ENCODE results near the gene GNG12. TPM values are rescaled to one million over a fixed set of nuclear protein-coding genes. Genes with fewer than 3 reads are reported as not detected.
A peak's percentile ranks its signal among the peaks of the same experiment; 100 is the strongest.

GNG12 gene
- polyA plus RNA-seq, 3 donors, result 0.03 TPM; not detected in 2

DNA sequence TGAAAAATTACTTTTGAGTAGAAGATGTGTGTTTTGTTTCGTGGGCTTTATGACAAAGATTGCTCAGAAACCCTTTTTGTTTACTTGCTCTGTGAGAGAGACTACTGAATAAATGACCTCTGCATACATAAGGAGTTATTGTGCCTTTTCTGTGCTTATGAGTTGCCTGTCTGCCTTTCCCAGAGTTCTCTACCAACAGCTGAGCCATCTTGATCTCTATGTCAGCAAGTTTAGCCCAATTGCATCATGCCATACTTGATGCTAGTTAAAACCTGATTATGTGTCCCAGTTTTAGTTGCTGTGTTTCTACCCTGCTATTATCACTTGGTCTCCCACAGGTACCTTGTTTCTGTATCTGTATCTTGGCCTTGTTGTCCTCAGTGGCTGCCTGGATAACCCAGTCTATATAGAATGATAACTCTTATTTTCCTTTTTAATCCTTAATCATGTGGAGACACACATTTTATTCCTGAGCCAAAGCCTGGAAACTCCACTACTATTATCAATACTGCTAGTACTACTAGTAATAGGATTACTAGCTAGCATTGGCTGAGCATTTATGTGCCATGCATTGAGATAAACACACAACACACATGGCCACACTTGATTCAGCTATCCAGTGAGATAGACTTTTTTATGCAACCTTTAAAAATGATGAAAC lies 28.7 kb upstream of the GNG12 start:
- Histone ChIP-seq H4K20me1 (ENCODE audit: insufficient read depth, low read length) (no peaks in the 10 kb centered on the region), H3K9me3 (replicated peaks in 1 of 2; ENCODE audit: control insufficient read depth in 1 of 2, insufficient read depth in 1 of 2, low read length in 2 of 2) (no peaks in the 10 kb centered on the region), H3K36me3 (replicated peaks in 1 of 2; ENCODE audit: control insufficient read depth in 1 of 2, insufficient read depth in 2 of 2, low read length in 2 of 2) (no peaks in the 10 kb centered on the region), H3K79me2 (ENCODE audit: insufficient read depth, low read length) (no peaks in the 10 kb centered on the region), H3K9ac (ENCODE audit: insufficient read depth, low read length, poor library complexity, severe bottlenecking) (no peak overlapping the region), H3K4me3 (replicated peaks in 1 of 3; ENCODE audit: low read depth in 2 of 3, low read length in 3 of 3) (no peak overlapping the region), H3K4me2 (replicated peaks; ENCODE audit: extremely low read depth, low read length, poor library complexity, severe bottlenecking) (no peak overlapping the region), H3K4me1 (ENCODE audit: control insufficient read depth in 1 of 2, insufficient read depth in 2 of 2, low read length in 2 of 2) (no peaks in the 10 kb centered on the region), H2AFZ (ENCODE audit: insufficient read depth, low read depth, low read length, poor library complexity, severe bottlenecking) (no peak overlapping the region), H3K27me3 (ENCODE audit: control insufficient read depth in 2 of 2, insufficient read depth in 2 of 2, low read length in 2 of 2) (peaks cover 0 to 2% of the 10 kb centered on the region in 2 donors), H3K27ac (ENCODE audit: low read depth in 1 of 2, low read length in 2 of 2) (no peak overlapping the region)
- Mint-ChIP-seq H3K36me3 (no peaks in the 10 kb centered on the region), H3K9me3 (peaks cover 0 to 2% (median 0%) of the 10 kb centered on the region in 7 donors), H3K4me1 (no peaks in the 10 kb centered on the region), H3K27ac (no peak overlapping the region), H3K4me3 (no peak overlapping the region), H3K27me3 (ENCODE audit: low read depth in 3 of 3) (peaks cover 0 to 3% (median 2%) of the 10 kb centered on the region in 3 donors)
- no peak for TF ChIP-seq CTCF (IDR thresholded peaks at IDR 0.05)
- WGBS (ENCODE audit: insufficient coverage), result no CpG with 5 or more reads among the region's 1 CpG
- no peak for DNase-seq
- intact Hi-C loops (cut with micrococcal nuclease), result no loop called here

- Histone ChIP-seq H4K20me1 (ENCODE audit: insufficient read depth, low read length) (no peaks in the 10 kb centered on the region), H3K9me3 (replicated peaks in 1 of 2; ENCODE audit: control insufficient read depth in 1 of 2, insufficient read depth in 1 of 2, low read length in 2 of 2) (no peaks in the 10 kb centered on the region), H3K27ac (ENCODE audit: low read depth in 1 of 2, low read length in 2 of 2) (no peak overlapping the region), H3K27me3 (ENCODE audit: control insufficient read depth in 2 of 2, insufficient read depth in 2 of 2, low read length in 2 of 2) (peaks cover 0 to 2% of the 10 kb centered on the region in 2 donors), H3K79me2 (ENCODE audit: insufficient read depth, low read length) (no peaks in the 10 kb centered on the region), H3K4me1 (ENCODE audit: control insufficient read depth in 1 of 2, insufficient read depth in 2 of 2, low read length in 2 of 2) (no peaks in the 10 kb centered on the region), H3K36me3 (replicated peaks in 1 of 2; ENCODE audit: control insufficient read depth in 1 of 2, insufficient read depth in 2 of 2, low read length in 2 of 2) (no peaks in the 10 kb centered on the region), H3K9ac (ENCODE audit: insufficient read depth, low read length, poor library complexity, severe bottlenecking) (no peak overlapping the region), H3K4me2 (replicated peaks; ENCODE audit: extremely low read depth, low read length, poor library complexity, severe bottlenecking) (no peak overlapping the region), H3K4me3 (replicated peaks in 1 of 3; ENCODE audit: low read depth in 2 of 3, low read length in 3 of 3) (no peak overlapping the region), H2AFZ (ENCODE audit: insufficient read depth, low read depth, low read length, poor library complexity, severe bottlenecking) (no peak overlapping the region)
- no peaks in the 10 kb centered on the region for H3K36me3 Mint-ChIP-seq
- DNase-seq, result no peak
- no peaks in the 10 kb centered on the region for H3K4me1 Mint-ChIP-seq
- intact Hi-C loops (cut with micrococcal nuclease), result no loop called here
- H3K4me3 Mint-ChIP-seq, result no peak overlapping the region
- no peak for TF ChIP-seq CTCF (IDR thresholded peaks at IDR 0.05)
- peak overlapping the region in 1 of 7 donors; percentile 37 for H3K27ac Mint-ChIP-seq
- peaks cover 0 to 2% (median 2%) of the 10 kb centered on the region in 3 donors for H3K27me3 Mint-ChIP-seq (ENCODE audit: low read depth in 3 of 3)
- WGBS (ENCODE audit: insufficient coverage), result 75% methylated on average over 2 of the region's 2 CpGs
- no peaks in the 10 kb centered on the region for H3K9me3 Mint-ChIP-seq
These were observed 27.5 kb upstream of the GNG12 start for GRCh38 chr1:67860776-67861175.

Data from CD14-positive monocyte (primary cell).